Epidermal melanocyte (primary cell): ENCODE data around the gene TMPRSS4.

Experiments used
- DNase-seq: peaks from one replicate; pipeline ENCODE4 v3.0.0; 2011; ENCODE audit warnings: low spot score; ENCODE audit not compliant: insufficient read length

TMPRSS4 gene

DNA sequence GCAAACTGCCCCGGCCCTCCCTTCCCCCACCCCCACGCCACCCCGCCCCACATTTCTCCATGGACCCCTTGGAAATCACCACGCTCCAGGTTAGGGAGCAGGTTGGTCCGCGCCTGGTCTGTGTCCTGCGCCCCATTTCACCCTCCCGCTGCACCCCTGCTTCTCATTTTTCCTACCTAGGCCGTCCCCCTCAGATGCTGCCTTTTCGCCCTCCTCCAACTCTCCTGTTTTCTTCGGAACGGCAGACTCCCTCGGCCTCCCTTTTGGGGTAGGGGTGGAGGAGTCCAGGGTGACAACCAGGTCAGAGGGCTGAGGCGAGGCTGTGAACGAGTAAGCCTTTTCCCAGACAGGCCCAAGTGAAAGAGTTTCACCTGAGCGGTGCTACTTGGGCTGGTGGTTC is 76.6 kb downstream of the TMPRSS4 start:
- DNase-seq = no peak

DNA sequence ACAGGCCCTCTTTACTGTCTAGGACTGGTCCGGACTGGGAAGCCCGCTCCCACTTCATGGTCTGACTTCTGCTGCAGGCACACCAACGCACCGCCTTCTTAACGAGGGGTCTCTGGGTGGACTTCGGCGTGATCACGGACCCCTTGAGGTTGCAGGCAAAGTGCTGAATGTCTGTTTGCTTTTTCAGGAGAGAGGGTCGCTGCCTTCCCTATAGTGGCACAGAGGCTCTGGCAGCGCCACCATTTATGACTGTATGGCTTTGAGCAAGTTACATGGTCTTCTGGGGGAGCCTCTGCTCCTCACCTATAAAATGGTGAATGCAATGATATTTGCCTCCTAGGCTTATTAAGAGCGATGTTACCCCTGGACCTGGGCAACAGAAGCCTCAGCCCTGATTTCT is 77.1 kb downstream of the TMPRSS4 start:
- no peak for DNase-seq

DNA sequence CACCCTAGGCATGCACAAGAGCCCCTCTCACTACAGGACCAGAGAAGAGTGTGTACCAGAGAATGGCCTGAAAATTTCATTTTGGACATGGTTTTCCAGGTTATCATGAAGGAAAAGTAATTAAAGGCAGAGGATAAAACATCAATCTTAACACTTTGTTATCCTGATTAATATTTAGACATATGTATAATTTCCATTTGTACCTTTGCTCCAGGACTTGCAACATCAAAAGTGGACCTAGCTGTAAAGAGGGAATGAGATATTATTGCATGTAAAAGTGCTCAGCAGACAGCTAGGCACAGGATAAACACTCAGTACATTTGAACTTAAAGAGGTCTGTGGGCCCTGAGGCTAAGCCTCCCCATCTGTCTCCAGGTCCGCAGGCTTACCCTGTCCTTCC is 77.8 kb downstream of the TMPRSS4 start:
- DNase-seq = no peak

DNA sequence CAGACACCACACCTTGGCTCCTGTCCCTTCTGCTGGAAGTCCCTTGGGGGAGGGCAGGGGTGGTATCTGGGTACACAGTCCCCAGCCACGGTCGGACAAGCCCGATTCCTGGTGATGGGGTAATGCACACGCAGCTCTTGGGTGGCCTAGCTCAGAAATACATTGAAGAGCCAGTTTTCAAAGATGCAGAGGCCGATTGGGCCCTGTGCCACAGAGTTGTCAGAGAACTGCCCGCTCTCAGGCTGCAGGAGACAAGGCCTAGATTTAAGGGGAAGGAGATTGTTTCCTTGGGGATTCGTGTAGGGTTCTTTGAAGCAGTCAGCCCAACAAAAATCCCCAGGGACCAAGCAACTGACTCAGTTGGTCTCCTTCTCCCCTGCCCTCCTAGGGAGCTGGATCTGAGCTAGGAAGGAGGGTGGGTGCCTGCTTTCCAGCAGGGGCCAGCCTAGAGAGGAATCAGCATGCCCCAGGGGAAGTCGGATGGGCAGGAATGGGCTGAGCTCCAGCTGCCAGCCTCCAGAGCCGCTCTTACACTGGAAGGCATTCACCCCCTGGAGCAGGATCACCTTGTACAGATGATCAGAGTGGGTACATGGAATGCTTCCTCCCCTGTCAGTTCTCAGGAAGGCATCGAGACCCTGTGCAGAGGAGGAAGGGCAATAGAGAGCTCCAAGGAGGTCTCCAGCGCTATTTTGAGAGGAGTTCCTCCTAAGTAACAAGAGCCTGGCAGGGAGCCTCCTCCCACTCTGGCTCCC is 79.1 kb downstream of the TMPRSS4 start:
- no peak for DNase-seq

DNA sequence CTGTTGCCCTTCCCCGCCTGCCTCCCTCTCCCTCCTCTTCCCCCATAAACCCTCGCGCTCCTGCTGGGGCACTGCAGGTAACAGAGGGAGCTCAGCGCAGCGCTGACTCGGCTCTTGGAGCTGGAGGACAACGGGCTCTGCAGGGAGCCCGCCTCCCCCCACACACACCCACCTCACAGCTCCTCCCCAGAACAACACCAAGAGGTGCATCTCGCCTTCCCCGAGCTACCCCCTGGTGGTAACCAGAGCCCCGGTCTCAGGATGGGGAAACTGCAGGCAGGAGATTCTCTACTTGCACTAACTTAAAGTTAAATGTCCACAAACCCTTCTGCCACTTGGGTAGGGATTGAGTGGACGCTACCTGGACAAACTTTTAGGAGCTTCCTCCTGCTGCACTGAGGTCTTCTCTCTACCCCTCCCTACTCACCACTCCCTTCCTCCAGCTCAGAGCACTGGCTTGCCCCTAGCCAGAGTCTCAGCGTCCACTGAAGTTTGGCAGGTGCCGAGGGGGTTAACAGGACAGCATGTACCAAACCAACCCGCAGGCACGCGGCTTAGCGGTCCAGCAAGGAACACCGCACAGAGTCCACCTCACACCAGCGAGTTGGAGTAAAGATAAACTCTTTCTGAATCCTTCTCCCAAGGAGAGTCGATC is 79.8 kb downstream of the TMPRSS4 start:
- DNase-seq = no peak

DNA sequence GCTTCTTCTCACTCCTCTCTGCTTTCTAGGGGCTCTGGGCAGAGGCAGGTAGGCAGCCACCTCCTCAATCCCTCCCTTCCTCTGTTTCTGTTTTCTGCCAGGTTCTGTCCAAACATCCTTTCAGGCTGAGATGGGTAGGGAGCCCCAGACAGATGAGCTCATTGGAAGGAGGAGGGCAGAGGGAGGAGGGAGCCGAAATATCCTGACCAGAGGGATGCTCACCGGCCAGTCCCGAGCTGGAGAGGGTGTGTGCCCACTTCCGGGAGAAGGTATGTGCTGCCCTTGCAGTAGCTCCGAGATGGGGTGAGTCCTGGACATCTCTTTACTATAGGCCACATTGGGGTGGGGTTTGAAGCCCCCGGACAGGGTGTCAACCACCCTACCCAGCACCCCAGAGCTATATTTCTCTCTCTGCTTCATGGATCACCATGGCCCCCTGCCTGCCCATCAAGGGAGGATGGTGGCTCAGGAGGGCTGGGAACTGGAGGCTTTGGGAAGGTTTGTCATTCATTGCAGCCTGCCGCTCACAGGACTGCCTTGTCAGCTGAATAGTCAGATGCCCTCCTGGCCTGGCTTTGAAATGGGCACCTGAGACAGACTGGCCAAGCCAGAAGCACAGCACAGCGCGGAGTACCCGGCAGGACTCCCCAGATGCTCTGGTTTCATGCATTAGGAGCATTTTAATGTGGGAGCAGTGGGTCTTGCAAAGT is 80.5 kb downstream of the TMPRSS4 start:
- no peak for DNase-seq

DNA sequence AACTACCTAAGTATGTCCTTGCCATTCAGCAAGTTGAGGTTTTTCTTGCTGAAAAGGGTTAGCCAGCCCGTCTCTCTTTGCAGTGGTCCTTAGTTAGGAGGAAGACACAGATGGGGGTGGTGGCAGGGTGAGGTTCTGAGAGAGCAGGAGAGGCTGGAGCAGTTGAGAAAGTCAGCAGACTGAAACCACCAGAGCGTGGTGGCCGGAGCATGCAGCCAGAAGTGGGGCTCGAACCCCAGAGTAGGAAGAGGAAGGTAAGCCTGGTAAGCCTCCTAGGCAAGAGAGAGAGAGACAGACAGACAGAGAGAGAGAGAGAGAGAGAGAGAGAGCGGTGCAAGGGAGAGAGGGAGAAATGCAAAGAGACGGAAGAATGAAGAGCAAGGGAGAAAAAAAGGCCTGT is 84.9 kb downstream of the TMPRSS4 start:
- DNase-seq = no peak

DNA sequence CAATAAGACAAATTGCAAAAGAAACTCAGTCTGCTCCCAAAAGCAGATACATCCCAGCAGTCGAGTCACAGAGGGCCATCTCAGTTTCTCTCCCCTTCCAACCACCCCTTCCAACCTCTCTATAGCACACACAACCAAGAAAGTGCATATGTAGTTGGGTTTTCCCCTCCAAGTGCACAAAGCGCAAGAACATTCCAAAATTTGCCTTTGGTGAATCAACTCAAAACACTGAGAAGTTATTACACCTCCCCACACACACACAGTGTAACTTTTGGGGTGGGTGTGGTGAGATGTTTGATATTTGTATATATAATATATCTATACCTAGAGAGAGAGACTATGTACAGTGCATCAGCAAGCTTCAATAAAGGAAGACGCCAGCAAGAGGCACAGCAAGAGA is 86.0 kb downstream of the TMPRSS4 start:
- DNase-seq = no peak

DNA sequence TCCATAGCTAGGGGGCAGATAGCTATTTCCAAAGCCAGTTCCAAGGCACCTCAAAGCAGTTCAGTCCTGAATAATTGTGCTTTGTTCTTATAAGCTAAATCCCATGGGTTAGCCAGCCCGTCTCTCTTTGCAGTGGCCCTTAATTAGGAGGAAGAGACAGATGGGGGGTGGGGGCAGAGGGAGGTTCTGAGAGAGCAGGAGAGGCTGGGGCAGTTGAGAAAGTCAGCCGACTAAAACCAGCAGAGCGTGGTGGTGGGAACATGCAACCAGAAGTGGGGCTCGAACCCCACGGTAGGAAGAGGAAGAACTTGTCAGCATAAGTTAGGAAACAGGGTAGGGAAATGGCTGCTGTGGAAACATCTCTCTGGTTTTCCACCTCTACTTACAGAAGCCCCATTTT is 86.6 kb downstream of the TMPRSS4 start:
- no peak for DNase-seq

DNA sequence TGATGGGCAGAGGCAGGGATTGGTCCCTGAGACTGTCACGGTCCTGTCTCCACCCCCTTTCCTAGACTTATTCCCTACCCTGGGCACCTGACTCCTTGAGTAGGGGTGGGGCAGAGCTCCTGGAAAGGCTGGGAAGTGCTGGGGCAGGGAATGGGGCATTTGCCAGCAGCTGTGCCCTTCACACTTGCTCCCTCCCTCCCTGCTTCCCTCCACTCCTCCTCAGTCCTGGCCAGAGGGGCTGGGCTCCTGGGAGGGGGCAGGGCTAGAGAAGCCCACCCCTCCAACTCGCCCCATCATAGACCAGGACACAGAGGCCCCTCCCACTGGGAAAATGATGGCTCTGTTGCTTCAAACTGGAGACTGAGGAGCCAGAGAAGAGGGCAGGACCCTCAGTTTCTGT is 88.0 kb downstream of the TMPRSS4 start:
- no peak for DNase-seq

DNA sequence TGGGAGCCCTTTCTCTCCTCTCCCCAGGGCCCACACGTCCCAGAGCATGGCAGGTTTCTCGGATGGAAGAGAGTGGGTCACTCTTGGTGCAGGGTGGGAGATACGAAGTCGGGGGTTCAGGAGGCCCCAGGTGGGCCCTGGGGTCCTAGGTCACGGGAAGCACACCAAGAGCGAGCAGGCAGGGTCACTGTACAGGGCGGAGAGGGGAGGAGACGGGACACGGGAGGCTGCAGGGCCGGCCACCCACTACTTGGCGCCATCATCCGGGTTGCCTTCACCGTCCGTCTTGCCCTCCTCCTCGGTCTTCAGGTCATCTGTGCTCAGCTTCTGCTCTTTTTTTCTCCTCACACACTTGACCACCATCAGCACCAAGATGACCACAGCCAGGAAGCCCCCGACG is 89.8 kb downstream of the TMPRSS4 start:
- DNase-seq = no peak

DNA sequence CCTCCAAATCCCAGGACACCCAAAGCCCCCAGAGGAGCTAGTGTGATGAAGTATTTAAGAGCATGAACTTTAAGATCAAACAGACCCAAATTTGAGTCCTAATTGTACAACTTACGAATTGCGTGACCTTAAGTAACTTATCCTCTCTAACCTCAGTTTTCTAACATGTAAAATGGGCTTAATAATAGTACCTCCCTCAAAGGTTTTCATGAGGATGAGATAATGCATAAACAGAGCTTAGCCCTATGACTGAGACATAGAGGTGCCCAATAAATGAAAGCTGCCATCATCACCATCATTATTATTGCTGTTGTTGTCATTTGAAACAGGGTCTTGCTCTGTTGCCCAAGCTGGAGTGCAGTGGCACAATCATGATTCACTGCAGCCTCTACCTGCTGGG is 90.4 kb downstream of the TMPRSS4 start:
- DNase-seq = no peak

DNA sequence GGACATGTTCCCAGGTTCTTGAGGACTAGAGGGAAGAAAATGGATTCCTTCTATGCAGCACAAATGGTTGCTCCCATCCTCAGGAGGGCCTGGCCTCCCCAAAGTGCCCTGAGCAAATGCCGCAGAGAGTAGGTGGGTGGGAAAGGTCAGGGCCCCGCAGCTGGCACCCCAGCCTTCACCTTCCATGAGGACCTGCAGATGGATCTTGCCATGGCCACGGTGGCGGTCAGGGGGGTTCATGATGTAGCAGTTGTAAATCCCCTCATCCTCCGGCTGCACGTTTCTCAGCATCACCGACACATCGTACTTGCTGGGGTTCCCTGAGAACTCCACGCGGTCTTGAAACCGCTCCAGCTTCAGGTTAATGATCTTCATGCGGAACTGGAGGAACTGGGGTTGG is 91.0 kb downstream of the TMPRSS4 start:
- DNase-seq = no peak

DNA sequence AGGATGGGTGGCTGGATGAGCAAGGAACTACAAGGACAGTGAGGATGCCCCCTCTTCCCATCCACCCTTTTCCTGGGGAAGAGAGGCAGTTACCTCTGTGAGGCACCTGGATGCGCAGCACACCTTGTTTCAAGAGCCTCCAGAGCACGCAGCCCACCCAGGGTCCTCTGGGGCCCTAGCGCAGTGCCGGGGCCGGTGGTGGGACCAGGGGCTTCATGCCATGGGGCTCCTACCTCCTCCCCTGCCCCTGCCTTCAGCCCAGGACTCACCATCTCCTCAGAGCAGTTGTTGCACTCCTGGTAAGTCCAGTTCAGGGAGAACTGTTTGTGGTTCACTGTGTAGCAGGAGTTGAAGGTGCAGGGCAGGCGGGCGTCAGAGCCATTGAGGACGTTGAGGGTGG is 91.4 kb downstream of the TMPRSS4 start:
- DNase-seq = no peak

DNA sequence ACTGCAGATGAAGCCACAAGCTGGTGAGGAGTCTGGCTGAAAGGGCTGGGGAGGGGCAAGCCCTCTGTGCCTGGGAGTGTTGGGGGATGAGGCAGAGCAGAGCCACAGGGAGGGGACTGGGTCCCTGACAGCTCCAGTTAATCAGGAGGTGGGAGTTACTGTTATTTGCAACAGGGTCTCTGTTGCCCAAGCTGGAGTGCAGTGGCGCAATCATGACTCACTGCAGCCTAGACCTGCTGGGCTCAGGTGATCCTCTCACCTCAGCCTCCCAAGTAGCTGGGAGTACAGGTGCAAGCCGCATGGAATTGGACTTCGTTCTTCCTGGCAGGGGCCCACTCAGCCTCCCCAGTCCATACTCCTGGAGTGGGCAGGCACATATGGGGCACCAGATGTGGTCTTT is 91.9 kb downstream of the TMPRSS4 start:
- DNase-seq = no peak

DNA sequence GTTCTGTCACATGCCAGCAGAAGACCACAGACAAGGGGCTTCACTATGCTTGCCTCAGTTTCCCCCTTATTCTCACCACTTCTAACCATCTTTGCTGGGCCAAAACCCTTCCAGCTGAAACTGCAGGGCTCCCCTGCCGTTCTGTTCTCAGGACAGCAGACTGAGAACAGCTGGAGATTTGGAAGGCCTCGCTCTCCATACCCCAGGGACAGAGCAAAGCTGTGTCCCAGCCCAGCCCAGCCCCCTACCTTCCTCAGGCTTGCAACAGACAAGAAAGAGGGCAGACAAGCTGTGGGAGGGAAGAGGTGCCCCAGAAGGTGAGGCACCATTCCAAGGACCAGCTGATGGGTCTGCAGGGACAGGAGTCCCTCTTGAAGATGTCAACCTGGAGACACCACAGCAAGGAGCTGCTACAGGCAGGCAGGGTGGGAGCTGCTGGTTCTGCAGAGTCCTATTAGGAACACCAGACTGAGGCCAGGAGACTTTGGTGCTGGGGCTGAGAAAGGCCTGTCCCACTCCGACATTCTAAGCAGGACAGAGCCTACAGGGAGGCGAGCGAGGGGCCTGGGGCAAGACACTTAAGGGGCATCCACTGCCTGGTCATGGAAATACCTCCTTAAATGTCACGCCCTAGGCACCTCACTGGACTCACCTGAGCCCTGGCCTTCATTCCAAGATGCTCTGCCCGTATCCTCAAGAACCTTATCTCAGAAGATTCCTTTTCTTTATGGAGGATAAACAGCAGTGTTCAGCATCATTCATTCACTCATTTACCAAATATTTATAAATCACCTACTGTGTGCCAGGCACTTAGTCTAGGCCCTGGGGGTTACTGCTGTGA is 92.6 kb downstream of the TMPRSS4 start:
- DNase-seq = no peak

DNA sequence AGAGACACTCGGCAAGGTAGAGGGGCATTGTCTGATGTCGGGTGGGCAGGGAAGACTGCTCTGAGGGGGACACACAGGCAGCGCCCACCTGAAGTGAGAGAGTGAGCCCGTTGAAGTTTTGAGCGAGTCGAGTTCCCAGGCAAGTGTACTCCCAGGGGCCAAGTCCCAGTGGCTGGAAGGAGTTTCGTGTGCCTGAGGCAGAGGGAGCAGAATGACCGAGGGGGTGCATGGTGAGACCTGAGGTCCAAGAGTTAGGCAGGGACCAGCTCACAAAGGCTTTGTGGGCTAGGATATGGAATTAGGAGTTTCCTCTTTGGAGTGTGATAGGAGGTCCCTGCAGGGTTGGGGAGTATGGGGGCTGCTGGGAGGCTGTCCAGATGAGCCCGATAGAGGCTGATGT is 93.4 kb downstream of the TMPRSS4 start:
- no peak for DNase-seq

DNA sequence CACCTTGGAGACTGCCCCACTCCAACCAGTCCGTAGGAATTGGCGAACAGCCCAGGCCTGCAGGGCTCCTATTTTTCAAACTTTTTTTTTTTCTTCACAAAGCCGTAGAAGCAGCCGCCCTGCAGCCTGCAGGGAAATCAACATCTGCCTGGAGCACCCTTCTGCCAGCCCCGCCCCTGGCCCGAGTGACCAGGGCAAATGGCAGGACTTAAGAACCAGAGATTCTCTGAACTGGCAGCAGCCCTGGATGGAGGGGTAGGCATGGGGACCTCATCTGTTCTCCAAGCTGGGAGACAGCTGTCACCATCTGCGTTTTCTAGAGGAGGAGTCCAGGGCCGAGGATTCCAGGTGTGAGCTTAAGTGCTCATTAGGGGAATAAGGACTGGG is 94.0 kb downstream of the TMPRSS4 start:
- no peak for DNase-seq
